RPMI7951 (cell line): Measurements from ENCODE around the gene ERICH3. TPM values are rescaled to one million over a fixed set of nuclear protein-coding genes. Genes with fewer than 3 reads are reported as not detected.

Source experiments
- total RNA-seq: library from RNA; depleted of rRNA; stranded (reverse); fragments of >200 nt; shearing (Covaris generic); gene quantifications from 2 replicates; pipeline ENCODE4 v1.2.3, GENCODE V29; 2014; rRNA removed

The ERICH3 gene
- total RNA-seq, 1 experiment from 2014 or later = 0.72 TPM

Other genes starting within 250 kb of the ERICH3 start
- not detected in 2 replicates for gene LRRC53, start 161.2 kb downstream of the ERICH3 start, total RNA-seq
- 131 and 168 TPM in 2 replicates for gene CRYZ, start 59.3 kb upstream of the ERICH3 start, total RNA-seq
- 24.3 and 29.6 TPM in 2 replicates for gene TYW3, start 59.4 kb upstream of the ERICH3 start, total RNA-seq